IPS-18a (cell line): ENCODE results near the gene ATXN10.

Experiments
- H3K27ac ChIP-seq: one replicate; pipeline ENCODE4 v1.5.1; 2013; ENCODE audit warnings: low read length
- H3K27me3 ChIP-seq: one replicate; pipeline ENCODE4 v1.6.1; 2013; ENCODE audit warnings: mild to moderate bottlenecking, low read length; ENCODE audit not compliant: control insufficient read depth, insufficient read depth
- H3K36me3 ChIP-seq: one replicate; pipeline ENCODE4 v1.6.1; 2013; ENCODE audit warnings: low read depth, low read length; ENCODE audit not compliant: control insufficient read depth
- H3K4me1 ChIP-seq: one replicate; pipeline ENCODE4 v1.6.1; 2013; ENCODE audit warnings: low read depth, low read length; ENCODE audit not compliant: control insufficient read depth
- H3K4me3 ChIP-seq: one replicate; pipeline ENCODE4 v1.5.1; 2013; ENCODE audit warnings: low read length
- H3K9ac ChIP-seq: one replicate; pipeline ENCODE4 v1.6.1; 2013; ENCODE audit warnings: mild to moderate bottlenecking, low read length, moderate library complexity
- H3K9me3 ChIP-seq: one replicate; pipeline ENCODE4 v1.6.1; 2013; ENCODE audit warnings: low read depth, low read length; ENCODE audit not compliant: control insufficient read depth

ATXN10 gene

GRCh38 chr22:45771057-45771456 lies 99.4 kb downstream of the ATXN10 start:
- peaks cover 34% of the 10 kb centered on the region for H3K4me1 ChIP-seq
- H3K36me3 ChIP-seq: no peaks in the 10 kb centered on the region
- H3K27ac ChIP-seq: no peak overlapping the region
- no peaks in the 10 kb centered on the region for H3K9me3 ChIP-seq
- H3K27me3 ChIP-seq: no peaks in the 10 kb centered on the region
- no peak overlapping the region for H3K9ac ChIP-seq
- H3K4me3 ChIP-seq: no peak overlapping the region

DNA sequence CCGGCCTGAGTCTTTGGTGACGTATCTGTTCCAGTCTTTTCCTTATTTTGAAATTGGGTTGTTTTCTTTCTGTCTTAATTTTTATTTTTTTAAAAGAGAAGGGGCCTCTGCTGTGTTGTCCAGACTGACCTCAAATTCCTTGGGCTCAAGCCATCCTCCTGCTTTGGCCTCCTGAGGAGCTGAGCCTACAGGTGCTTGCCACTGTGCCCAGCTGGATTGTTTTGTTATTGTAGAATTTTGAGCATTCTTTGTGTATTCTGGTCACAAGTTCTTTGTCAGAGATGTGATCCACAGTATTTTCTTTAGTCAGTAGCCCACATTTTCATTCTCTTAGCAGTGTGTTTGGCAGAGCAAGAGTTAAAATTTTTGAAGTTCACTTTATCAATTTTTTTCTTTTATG lies 100.1 kb downstream of the ATXN10 start:
- no peak overlapping the region for H3K4me3 ChIP-seq
- peaks cover 34% of the 10 kb centered on the region for H3K4me1 ChIP-seq
- H3K27ac ChIP-seq: no peak overlapping the region
- no peaks in the 10 kb centered on the region for H3K27me3 ChIP-seq
- H3K9me3 ChIP-seq: no peaks in the 10 kb centered on the region
- H3K36me3 ChIP-seq: no peaks in the 10 kb centered on the region
- H3K9ac ChIP-seq: no peak overlapping the region

DNA sequence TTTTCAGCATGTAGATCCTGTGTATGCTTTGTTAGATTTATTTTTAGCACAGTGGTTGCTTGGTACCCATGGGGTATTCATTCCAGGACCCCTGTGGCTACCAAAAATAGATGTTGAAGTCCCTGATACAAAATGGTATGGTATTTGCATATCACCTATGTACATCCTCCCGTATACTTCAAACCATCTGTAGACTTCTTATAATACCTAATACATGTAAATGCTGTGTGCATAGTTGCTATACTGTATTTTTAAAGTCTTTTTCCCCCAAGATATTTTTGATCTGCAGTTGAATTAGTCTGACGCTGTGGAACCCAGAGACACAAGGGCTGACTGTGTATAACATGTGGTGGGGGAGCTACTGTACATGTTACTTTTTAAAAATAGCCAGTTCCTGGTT lies 101.1 kb downstream of the ATXN10 start:
- Histone ChIP-seq H3K4me3 (no peak overlapping the region), H3K9ac (no peak overlapping the region), H3K27ac (no peak overlapping the region), H3K27me3 (no peaks in the 10 kb centered on the region), H3K4me1 (peaks cover 32% of the 10 kb centered on the region), H3K36me3 (no peaks in the 10 kb centered on the region), H3K9me3 (no peaks in the 10 kb centered on the region)

DNA sequence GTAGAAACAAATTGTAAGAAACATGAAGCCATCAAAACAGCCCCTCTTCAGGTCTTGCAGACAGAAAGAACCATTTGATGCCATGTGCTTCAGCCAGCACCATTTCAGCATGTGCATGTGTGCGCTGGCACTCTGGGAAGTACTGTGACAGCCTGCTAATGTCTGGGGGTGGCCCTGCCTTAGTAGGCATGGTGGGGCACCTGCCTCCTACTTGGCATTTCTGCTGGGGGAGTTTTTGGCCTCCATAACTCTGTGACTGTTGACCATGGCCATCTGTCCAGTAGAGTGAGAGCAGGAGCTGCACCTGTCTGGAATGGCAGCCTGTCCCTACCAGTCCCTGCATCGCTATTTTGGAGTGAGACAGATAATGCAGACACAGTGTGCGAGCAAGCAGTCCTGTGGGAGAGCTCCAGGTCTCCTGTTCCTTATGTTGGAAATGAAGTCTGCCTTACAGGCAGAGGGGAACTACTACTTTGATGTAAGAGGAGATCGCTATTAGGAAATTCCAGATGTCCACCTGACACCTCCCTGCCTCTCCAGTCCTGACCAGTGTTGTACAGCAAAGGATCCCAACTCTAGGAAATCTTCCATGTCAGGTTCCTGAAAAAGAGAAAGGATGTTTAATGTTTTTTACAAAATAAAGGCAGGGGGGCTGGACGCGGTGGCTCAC lies 102.5 kb downstream of the ATXN10 start:
- no peaks in the 10 kb centered on the region for H3K9me3 ChIP-seq
- H3K27me3 ChIP-seq: no peaks in the 10 kb centered on the region
- H3K36me3 ChIP-seq: no peaks in the 10 kb centered on the region
- H3K9ac ChIP-seq: no peak overlapping the region
- H3K4me3 ChIP-seq: no peak overlapping the region
- H3K27ac ChIP-seq: no peak overlapping the region
- H3K4me1 ChIP-seq: peaks cover 18% of the 10 kb centered on the region

- H3K36me3 ChIP-seq: no peaks in the 10 kb centered on the region
- no peak overlapping the region for H3K27ac ChIP-seq
- no peaks in the 10 kb centered on the region for H3K27me3 ChIP-seq
- H3K9me3 ChIP-seq: no peaks in the 10 kb centered on the region
- peaks cover 14% of the 10 kb centered on the region for H3K4me1 ChIP-seq
- H3K9ac ChIP-seq: no peak overlapping the region
- H3K4me3 ChIP-seq: no peak overlapping the region
Measured at GRCh38 chr22:45775062-45775461, 103.4 kb downstream of the ATXN10 start.

- H3K27ac ChIP-seq: no peak overlapping the region
- peaks cover 14% of the 10 kb centered on the region for H3K4me1 ChIP-seq
- no peak overlapping the region for H3K4me3 ChIP-seq
- H3K36me3 ChIP-seq: no peaks in the 10 kb centered on the region
- H3K9me3 ChIP-seq: no peaks in the 10 kb centered on the region
- H3K9ac ChIP-seq: no peak overlapping the region
- H3K27me3 ChIP-seq: no peaks in the 10 kb centered on the region
Measured at GRCh38 chr22:45775569-45776312, 104.1 kb downstream of the ATXN10 start.

- no peak overlapping the region for H3K4me3 ChIP-seq
- peaks cover 14% of the 10 kb centered on the region for H3K4me1 ChIP-seq
- H3K9me3 ChIP-seq: no peaks in the 10 kb centered on the region
- no peak overlapping the region for H3K9ac ChIP-seq
- H3K27me3 ChIP-seq: no peaks in the 10 kb centered on the region
- no peak overlapping the region for H3K27ac ChIP-seq
- no peaks in the 10 kb centered on the region for H3K36me3 ChIP-seq
Measured at GRCh38 chr22:45776313-45776585, 104.6 kb downstream of the ATXN10 start.

DNA sequence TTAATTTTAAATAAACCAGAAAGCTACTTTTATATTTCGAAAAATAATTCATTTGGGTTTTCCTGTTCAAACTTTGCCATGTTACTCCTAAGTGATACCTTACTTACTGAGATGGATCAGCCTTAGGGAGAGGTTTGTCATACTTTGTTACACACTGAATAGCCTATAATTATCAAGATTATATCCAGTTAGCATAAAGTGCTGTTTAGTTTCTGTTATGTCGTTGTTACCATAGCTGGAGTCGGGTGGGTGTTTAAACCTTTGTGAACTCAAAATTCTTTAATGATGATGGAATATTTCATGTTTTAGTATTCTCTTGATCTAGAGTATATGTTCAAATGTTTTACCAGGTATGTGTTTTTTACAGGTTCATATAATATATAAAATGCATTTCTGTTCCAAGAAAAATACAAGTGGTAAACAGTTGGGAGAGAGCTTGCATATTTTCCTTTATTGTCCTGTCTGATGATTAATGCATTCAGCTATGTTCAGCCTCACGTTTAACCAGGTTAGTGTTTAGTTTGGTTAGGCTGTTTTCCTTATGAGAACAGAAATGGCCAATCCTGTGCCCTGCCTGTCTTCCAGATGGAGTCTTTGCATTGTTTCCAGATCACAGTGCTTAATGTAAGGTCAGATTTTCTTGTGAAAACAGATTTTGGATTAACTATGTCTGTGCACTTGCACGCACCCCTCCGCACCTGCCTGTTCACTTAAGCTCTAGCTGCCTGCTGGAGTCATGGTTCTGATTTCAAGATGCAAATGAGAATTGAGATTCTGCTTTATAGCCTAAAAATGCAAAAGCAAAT lies 105.6 kb downstream of the ATXN10 start:
- no peak overlapping the region for H3K4me3 ChIP-seq
- H3K27ac ChIP-seq: no peak overlapping the region
- H3K4me1 ChIP-seq: peaks cover 8% of the 10 kb centered on the region
- H3K9ac ChIP-seq: no peak overlapping the region
- no peaks in the 10 kb centered on the region for H3K27me3 ChIP-seq
- H3K9me3 ChIP-seq: no peaks in the 10 kb centered on the region
- H3K36me3 ChIP-seq: no peaks in the 10 kb centered on the region

DNA sequence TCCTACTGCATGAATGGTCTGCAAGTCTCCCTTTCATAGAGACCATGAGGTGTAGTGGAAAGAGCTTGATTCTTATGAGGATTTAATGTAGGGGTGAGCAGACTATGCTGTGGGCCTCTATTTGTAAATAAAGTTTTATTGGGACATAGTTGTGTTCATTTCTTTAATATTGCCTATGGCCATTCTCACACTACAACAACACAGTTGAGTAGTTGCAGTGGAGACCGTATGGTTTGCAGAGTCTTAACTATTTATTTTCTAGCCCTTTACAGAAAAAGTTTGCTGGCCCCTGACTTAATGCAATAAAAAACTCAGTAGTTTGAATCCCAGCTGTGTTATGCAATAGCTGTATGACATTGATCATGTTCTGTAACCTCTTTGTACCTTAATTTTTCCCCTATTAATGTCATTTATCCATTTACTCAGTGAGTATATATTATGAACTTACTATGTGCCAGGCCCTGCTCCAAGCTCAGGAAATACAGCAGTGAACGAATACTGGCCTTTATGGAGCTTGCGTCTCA lies 106.3 kb downstream of the ATXN10 start:
- H3K36me3 ChIP-seq: no peaks in the 10 kb centered on the region
- H3K9me3 ChIP-seq: no peaks in the 10 kb centered on the region
- no peaks in the 10 kb centered on the region for H3K27me3 ChIP-seq
- H3K4me1 ChIP-seq: peaks cover 1% of the 10 kb centered on the region
- no peak overlapping the region for H3K4me3 ChIP-seq
- H3K9ac ChIP-seq: no peak overlapping the region
- no peak overlapping the region for H3K27ac ChIP-seq

DNA sequence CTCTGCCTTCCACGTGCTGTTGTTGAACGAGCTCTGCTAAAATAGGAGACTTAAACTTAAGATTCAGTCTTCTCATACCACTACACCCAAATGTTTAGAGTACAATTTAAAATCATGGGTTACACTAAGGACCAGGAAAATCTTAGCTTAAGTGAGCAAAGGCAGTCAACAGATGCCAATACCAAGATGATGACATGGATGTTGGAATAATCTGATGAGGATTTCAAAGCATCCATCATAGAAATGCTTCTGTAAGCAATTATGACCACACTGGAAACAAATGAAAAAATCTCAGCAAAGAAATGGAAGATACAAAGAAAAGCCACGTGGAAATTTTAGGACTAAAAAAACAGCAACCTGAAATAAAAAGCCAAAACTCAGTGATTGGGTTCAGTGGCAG lies 109.8 kb downstream of the ATXN10 start:
- H3K9me3 ChIP-seq: no peaks in the 10 kb centered on the region
- H3K36me3 ChIP-seq: no peaks in the 10 kb centered on the region
- no peaks in the 10 kb centered on the region for H3K27me3 ChIP-seq
- no peak overlapping the region for H3K4me3 ChIP-seq
- H3K27ac ChIP-seq: no peak overlapping the region
- H3K4me1 ChIP-seq: no peaks in the 10 kb centered on the region
- H3K9ac ChIP-seq: no peak overlapping the region

- H3K9me3 ChIP-seq: no peaks in the 10 kb centered on the region
- H3K9ac ChIP-seq: no peak overlapping the region
- H3K27me3 ChIP-seq: no peaks in the 10 kb centered on the region
- no peaks in the 10 kb centered on the region for H3K36me3 ChIP-seq
- no peak overlapping the region for H3K27ac ChIP-seq
- no peak overlapping the region for H3K4me3 ChIP-seq
- H3K4me1 ChIP-seq: no peaks in the 10 kb centered on the region
Measured at GRCh38 chr22:45781966-45782365, 110.3 kb downstream of the ATXN10 start.
